SJCRH30 (cell line): ENCODE measurements around the gene SEZ6L2. TPM values are rescaled to one million over a fixed set of nuclear protein-coding genes. Genes with fewer than 3 reads are reported as not detected.
"Not testable (repeated sequence)": the region's sequence is repeated elsewhere in the genome, so short reads cannot be mapped to it uniquely, and the experiment has no call there.

Experiments
- DNase-seq, 2 experiments: peaks; one replicate each; pipeline ENCODE4 v3.0.0-alpha.2; 2015 to 2020
- H3K27ac ChIP-seq: fragments of 250-450 bp; sonication (Bioruptor Pico); 2 replicates; pipeline ENCODE4 v1.5.1; 2020; ENCODE audit warnings: mild to moderate bottlenecking, moderate library complexity
- H3K27me3 ChIP-seq: fragments of 250-450 bp; sonication (Bioruptor Pico); 2 replicates; pipeline ENCODE4 v1.5.1; 2020; ENCODE audit warnings: mild to moderate bottlenecking, moderate library complexity
- H3K36me3 ChIP-seq: fragments of 250-450 bp; sonication (Bioruptor Pico); 2 replicates; pipeline ENCODE4 v1.5.1; 2020; ENCODE audit warnings: mild to moderate bottlenecking, moderate library complexity
- H3K4me1 ChIP-seq: fragments of 250-450 bp; sonication (Bioruptor Pico); 2 replicates; pipeline ENCODE4 v1.5.1; 2020; ENCODE audit warnings: mild to moderate bottlenecking, moderate library complexity
- H3K4me3 ChIP-seq: fragments of 250-450 bp; sonication (Bioruptor Pico); 2 replicates; pipeline ENCODE4 v1.5.1; 2020; ENCODE audit warnings: mild to moderate bottlenecking, moderate library complexity
- H3K9me3 ChIP-seq: fragments of 250-450 bp; sonication (Bioruptor Pico); replicated peaks from 2 replicates; pipeline ENCODE4 v1.5.1; 2020; ENCODE audit warnings: mild to moderate bottlenecking, moderate library complexity
- total RNA-seq: library from RNA; depleted of rRNA; stranded (reverse); fragments of >200 nt; shearing (Covaris generic); gene quantifications from 2 replicates; pipeline ENCODE4 v1.2.3, GENCODE V29; 2014

Gene SEZ6L2
- total RNA-seq, 1 experiment from 2014 or later = not detected

DNA sequence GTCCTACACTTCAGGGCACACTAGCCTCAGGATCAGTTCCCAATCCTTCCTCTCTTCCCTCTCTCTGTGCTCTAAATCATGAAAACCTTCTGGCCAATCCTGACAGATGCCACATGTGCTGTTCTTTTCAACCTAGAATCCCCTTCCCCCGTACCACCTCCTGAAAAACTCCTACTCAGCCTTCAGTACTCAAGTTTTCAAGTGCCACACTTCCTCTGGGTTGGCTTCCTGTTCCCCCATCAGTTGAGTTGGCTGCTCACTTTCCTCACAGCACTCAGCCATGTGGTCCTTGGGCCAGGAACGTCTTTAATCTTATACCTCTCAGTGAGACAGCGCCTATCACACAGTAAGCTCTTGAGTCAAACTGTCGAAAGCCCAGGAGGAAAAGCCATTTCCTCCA is 4.2 kb upstream of the SEZ6L2 start:
- no peak for DNase-seq
- H3K27me3 ChIP-seq = no peaks in the 10 kb centered on the region
- no peak overlapping the region for H3K27ac ChIP-seq
- H3K36me3 ChIP-seq = no peaks in the 10 kb centered on the region
- no peak overlapping the region for H3K4me3 ChIP-seq
- no peaks in the 10 kb centered on the region for H3K4me1 ChIP-seq
- no peaks in the 10 kb centered on the region for H3K9me3 ChIP-seq

GRCh38 chr16:29901607-29901945 is 2.2 kb upstream of the SEZ6L2 start:
- Histone ChIP-seq H3K36me3 (no peaks in the 10 kb centered on the region), H3K27ac (no peak overlapping the region), H3K4me1 (no peaks in the 10 kb centered on the region), H3K4me3 (no peak overlapping the region), H3K9me3 (no peaks in the 10 kb centered on the region), H3K27me3 (no peaks in the 10 kb centered on the region)
- DNase-seq = no peak

GRCh38 chr16:29900888-29901606 is 1.7 kb upstream of the SEZ6L2 start:
- no peak for DNase-seq
- H3K27me3 ChIP-seq = no peaks in the 10 kb centered on the region
- no peaks in the 10 kb centered on the region for H3K9me3 ChIP-seq
- H3K4me3 ChIP-seq = peak overlapping the region; percentile 50
- no peaks in the 10 kb centered on the region for H3K36me3 ChIP-seq
- H3K27ac ChIP-seq = no peak overlapping the region
- no peaks in the 10 kb centered on the region for H3K4me1 ChIP-seq

GRCh38 chr16:29900102-29900887 is 945 bp upstream of the SEZ6L2 start, which contains the start of gene ASPHD1:
TSS of gene ASPHD1 (plus strand) at chr16:29900488. CDS start at chr16:29900972, 484 bp downstream.
- DNase-seq = peak; percentile 67 to 73
- H3K4me1 ChIP-seq = no peaks in the 10 kb centered on the region
- no peaks in the 10 kb centered on the region for H3K27me3 ChIP-seq
- no peaks in the 10 kb centered on the region for H3K9me3 ChIP-seq
- H3K27ac ChIP-seq = no peak within 1 kb of the TSS
- peak within 1 kb of the TSS; percentile 50 for H3K4me3 ChIP-seq
- H3K36me3 ChIP-seq = no peaks in the 10 kb centered on the region

- H3K27me3 ChIP-seq = no peaks in the 10 kb centered on the region
- H3K36me3 ChIP-seq = no peaks in the 10 kb centered on the region
- DNase-seq = no peak
- no peaks in the 10 kb centered on the region for H3K4me1 ChIP-seq
- no peaks in the 10 kb centered on the region for H3K9me3 ChIP-seq
- H3K27ac ChIP-seq = no peak overlapping the region
- H3K4me3 ChIP-seq = no peak overlapping the region
Observed at GRCh38 chr16:29898804-29899515, 390 bp downstream of the SEZ6L2 start.

GRCh38 chr16:29898135-29898803 is 1.1 kb downstream of the SEZ6L2 start:
- Histone ChIP-seq H3K27ac (no peak overlapping the region), H3K27me3 (no peaks in the 10 kb centered on the region), H3K36me3 (no peaks in the 10 kb centered on the region), H3K4me1 (no peaks in the 10 kb centered on the region), H3K9me3 (no peaks in the 10 kb centered on the region), H3K4me3 (no peak overlapping the region)
- DNase-seq = no peak

DNA sequence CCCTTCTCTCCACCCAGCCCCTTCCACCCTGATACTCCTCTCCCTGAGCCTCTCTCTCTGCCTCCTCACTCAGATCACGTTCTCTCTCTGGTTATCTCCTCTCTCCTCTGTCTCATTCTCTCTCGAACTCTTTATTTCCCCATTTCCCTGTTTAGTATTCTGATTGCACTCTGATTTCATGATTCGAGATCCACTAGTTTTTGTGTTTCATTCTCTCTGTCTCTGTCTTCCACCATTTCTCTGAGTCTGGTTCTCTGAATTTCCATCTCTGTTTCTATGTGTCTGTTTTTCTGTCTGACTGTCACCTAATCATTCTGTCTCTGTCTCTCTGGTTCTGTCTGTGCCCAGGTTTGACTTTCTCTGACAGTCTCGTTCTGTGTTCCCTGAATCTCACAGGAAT is 2.0 kb downstream of the SEZ6L2 start:
- no peak overlapping the region for H3K4me3 ChIP-seq
- no peaks in the 10 kb centered on the region for H3K36me3 ChIP-seq
- H3K4me1 ChIP-seq = no peaks in the 10 kb centered on the region
- no peaks in the 10 kb centered on the region for H3K9me3 ChIP-seq
- no peaks in the 10 kb centered on the region for H3K27me3 ChIP-seq
- H3K27ac ChIP-seq = no peak overlapping the region
- no peak for DNase-seq

DNA sequence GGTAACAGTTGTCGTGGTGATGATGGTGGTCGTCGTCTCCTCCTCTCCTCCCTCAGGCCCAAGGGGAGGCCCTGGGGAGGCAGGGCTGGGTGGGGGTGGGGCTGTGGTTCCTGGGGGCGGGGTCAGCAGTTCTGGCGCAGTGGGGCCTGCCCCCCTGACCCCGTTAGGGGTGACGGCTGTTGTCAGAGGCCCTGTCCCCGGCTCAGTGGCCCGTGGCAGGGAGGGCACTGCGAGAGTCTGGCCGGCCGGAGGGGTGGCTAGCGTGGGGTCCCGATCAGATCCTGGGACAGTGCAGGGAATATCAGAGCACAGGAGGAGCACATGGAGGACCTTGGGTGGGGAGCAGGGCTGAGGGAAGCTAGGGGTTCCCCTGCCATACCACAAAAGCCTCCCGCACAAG is 2.5 kb downstream of the SEZ6L2 start:
- no peak overlapping the region for H3K27ac ChIP-seq
- no peaks in the 10 kb centered on the region for H3K9me3 ChIP-seq
- H3K4me1 ChIP-seq = no peaks in the 10 kb centered on the region

DNA sequence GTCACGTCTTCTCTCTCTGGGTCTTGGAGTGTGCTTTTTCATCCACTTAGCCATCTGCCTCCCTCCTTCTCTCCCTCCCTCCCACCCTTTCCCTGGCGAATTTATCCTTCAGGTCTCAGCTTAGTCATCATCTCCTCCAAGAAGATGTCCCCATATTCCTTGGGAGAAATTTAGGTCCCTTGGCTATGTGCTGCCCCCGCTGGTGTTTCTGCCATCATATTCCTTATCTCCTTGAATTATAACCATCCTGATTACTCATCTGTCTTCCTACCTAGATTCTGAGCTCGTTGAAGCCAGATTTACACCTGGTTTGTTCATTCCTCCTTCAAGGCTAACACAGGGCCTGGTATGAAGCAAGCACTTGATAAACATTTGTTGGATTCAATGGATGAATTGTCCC is 5.0 kb downstream of the SEZ6L2 start:
- H3K27ac ChIP-seq = no peak overlapping the region
- H3K9me3 ChIP-seq = no peaks in the 10 kb centered on the region
- H3K27me3 ChIP-seq = no peaks in the 10 kb centered on the region
- H3K4me1 ChIP-seq = no peaks in the 10 kb centered on the region
- no peak overlapping the region for H3K4me3 ChIP-seq
- H3K36me3 ChIP-seq = no peaks in the 10 kb centered on the region
- no peak for DNase-seq

More for the DNA sequence above, 2.5 kb downstream of the SEZ6L2 start:
- no peak overlapping the region for H3K4me3 ChIP-seq
- DNase-seq = no peak
- H3K36me3 ChIP-seq = no peaks in the 10 kb centered on the region
- no peaks in the 10 kb centered on the region for H3K27me3 ChIP-seq

GRCh38 chr16:29893553-29893952 is 5.8 kb downstream of the SEZ6L2 start:
- H3K9me3 ChIP-seq = no peaks in the 10 kb centered on the region
- H3K27ac ChIP-seq = no peak overlapping the region
- H3K27me3 ChIP-seq = no peaks in the 10 kb centered on the region
- DNase-seq = no peak
- no peaks in the 10 kb centered on the region for H3K4me1 ChIP-seq
- no peak overlapping the region for H3K4me3 ChIP-seq
- no peaks in the 10 kb centered on the region for H3K36me3 ChIP-seq

DNA sequence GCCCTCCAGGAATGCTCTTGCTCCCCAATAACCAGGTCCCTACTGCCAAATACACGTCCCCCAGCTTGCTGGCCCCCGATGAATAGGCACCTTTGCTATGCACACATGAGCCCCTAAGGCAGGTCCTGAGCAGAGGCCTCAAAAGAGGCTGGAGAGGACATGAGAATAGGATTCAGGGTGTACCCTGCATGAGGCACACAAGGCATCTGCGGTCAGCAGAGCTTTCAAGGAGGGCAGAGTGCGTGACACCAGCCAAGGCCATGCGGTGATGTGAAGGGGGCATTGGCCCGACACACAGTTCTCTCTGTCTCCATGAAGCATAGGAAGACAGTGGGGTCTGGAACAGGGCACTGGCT is 6.9 kb downstream of the SEZ6L2 start:
- no peak for DNase-seq
- no peaks in the 10 kb centered on the region for H3K36me3 ChIP-seq
- no peaks in the 10 kb centered on the region for H3K9me3 ChIP-seq
- no peaks in the 10 kb centered on the region for H3K4me1 ChIP-seq
- no peaks in the 10 kb centered on the region for H3K27me3 ChIP-seq
- no peak overlapping the region for H3K27ac ChIP-seq
- H3K4me3 ChIP-seq = no peak overlapping the region

DNA sequence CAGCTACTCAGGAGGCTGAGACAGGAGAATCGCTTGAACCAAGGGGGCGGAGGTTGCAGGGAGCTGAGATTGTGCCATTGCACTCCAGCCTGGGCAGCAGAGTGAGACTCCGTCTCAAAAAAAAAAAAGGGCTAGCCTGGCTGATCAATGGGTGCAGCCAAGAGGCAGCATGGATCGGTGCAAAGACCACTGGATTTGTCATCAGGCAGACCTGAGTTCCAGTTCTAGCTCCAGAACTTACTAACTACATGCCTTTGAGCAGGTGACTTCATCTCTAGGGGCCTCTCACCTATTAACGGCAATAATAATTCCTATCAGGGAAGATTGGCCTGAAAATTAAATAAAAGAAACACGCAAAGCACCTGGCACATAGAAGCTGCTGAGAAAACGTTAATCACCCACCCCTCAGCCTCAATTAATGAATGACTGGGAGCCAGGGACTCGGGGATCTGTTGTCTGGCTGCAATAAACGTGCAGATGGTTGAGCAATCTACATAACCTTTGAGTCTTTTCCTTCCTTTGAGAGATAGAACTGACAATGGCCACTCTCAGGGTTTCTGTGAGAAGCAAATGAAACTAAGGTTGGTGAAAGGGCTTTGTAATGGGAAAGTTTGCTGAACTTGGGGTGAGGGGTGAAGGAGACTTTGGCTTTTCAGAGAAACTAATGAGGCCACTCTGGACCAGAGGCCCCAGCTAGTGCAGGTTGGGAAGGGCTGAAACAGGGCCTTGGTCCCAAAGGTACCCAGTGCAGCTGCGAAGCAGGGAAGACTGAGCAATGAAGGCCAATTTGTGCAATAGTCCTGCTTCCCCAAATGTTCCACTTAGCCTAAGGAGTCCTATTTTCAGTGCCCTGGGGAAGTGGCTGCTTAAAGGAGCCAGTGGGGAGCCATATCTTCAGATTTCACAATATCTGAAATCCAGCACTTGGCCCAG is 7.6 kb downstream of the SEZ6L2 start:
- Histone ChIP-seq H3K27me3 (no peaks in the 10 kb centered on the region), H3K4me3 (no peak overlapping the region), H3K27ac (no peak overlapping the region), H3K4me1 (no peaks in the 10 kb centered on the region), H3K36me3 (no peaks in the 10 kb centered on the region), H3K9me3 (no peaks in the 10 kb centered on the region)
- no peak for DNase-seq

DNA sequence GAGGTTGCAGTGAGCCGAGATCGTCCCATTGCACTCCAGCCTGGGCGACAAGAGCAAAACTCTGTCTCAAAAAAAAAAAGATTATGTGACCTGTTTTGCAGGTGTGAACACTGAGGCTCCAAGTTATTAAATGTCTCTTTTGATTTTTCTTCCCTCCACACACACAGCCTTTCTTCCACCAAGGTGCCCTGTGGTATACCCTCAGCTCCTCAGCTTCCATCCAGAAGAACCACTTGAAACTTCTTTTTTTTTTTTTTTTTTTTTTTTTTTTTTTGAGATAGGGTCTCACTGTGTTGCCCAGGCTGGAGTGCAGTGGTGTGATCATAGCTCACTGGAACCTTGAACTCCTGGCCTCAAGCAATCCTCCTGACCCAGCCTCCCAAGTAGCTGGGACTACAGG is 10.0 kb downstream of the SEZ6L2 start:
- H3K4me3 ChIP-seq, H3K9me3 ChIP-seq, H3K36me3 ChIP-seq, H3K27me3 ChIP-seq, H3K4me1 ChIP-seq, DNase-seq, H3K27ac ChIP-seq: not testable (repeated sequence)

GRCh38 chr16:29883987-29884386 is 15.4 kb downstream of the SEZ6L2 start:
- no peak overlapping the region for H3K27ac ChIP-seq
- no peak overlapping the region for H3K4me3 ChIP-seq
- H3K36me3 ChIP-seq = no peaks in the 10 kb centered on the region
- no peak for DNase-seq
- H3K9me3 ChIP-seq = no peaks in the 10 kb centered on the region
- no peaks in the 10 kb centered on the region for H3K27me3 ChIP-seq
- no peaks in the 10 kb centered on the region for H3K4me1 ChIP-seq
